Stimulated activated naive CD4-positive, alpha-beta T cell (primary cell): ENCODE measurements around the gene ZFC3H1.

ENCODE experiments used
- DNase-seq, 6 experiments: peaks; one replicate each; lab custom pipeline; 2025; lab: John Stamatoyannopoulos, UW

Gene ZFC3H1

GRCh38 chr12:71684081-71684480, 20.4 kb upstream of the ZFC3H1 start:
- peak in 4 of 6 experiments; percentile 2 to 57 (median 44) for DNase-seq

GRCh38 chr12:71683633-71684032, 20.0 kb upstream of the ZFC3H1 start:
- DNase-seq, result no peak

GRCh38 chr12:71682466-71682865, 18.8 kb upstream of the ZFC3H1 start:
- no peak for DNase-seq

- no peak for DNase-seq
Observed at GRCh38 chr12:71671816-71672215, 8.2 kb upstream of the ZFC3H1 start.

GRCh38 chr12:71671311-71671710, 7.7 kb upstream of the ZFC3H1 start:
- DNase-seq, result no peak

- no peak for DNase-seq
Observed at GRCh38 chr12:71666259-71666658, 2.6 kb upstream of the ZFC3H1 start.

GRCh38 chr12:71665090-71665463, 1.4 kb upstream of the ZFC3H1 start:
- no peak for DNase-seq

- DNase-seq, result no peak
Observed at GRCh38 chr12:71664411-71665089, 902 bp upstream of the ZFC3H1 start.

GRCh38 chr12:71662849-71663560, 643 bp downstream of the ZFC3H1 start:
- DNase-seq, result peak; percentile 66 to 90 (median 76)

GRCh38 chr12:71661977-71662530, 1.6 kb downstream of the ZFC3H1 start:
- DNase-seq, result no peak

- DNase-seq, result no peak
Observed at GRCh38 chr12:71656740-71657139, 6.9 kb downstream of the ZFC3H1 start.

GRCh38 chr12:71655907-71656306, 7.7 kb downstream of the ZFC3H1 start:
- DNase-seq, result no peak

- DNase-seq, result no peak
Observed at GRCh38 chr12:71655495-71655894, 8.2 kb downstream of the ZFC3H1 start.

- no peak for DNase-seq
Observed at GRCh38 chr12:71654200-71654599, 9.4 kb downstream of the ZFC3H1 start.

GRCh38 chr12:71653137-71653536, 10.5 kb downstream of the ZFC3H1 start:
- DNase-seq, result no peak

- DNase-seq, result no peak
Observed at GRCh38 chr12:71652656-71653055, 11.0 kb downstream of the ZFC3H1 start.

- DNase-seq, result no peak
Observed at GRCh38 chr12:71649401-71649800, 14.2 kb downstream of the ZFC3H1 start.

- DNase-seq, result no peak
Observed at GRCh38 chr12:71648537-71648936, 15.1 kb downstream of the ZFC3H1 start.

- no peak for DNase-seq
Observed at GRCh38 chr12:71646512-71646911, 17.1 kb downstream of the ZFC3H1 start.

GRCh38 chr12:71645268-71645667, 18.4 kb downstream of the ZFC3H1 start:
- no peak for DNase-seq

- DNase-seq, result no peak
Observed at GRCh38 chr12:71642264-71642663, 21.4 kb downstream of the ZFC3H1 start.

- no peak for DNase-seq
Observed at GRCh38 chr12:71641390-71641789, 22.3 kb downstream of the ZFC3H1 start.

GRCh38 chr12:71640316-71640715, 23.3 kb downstream of the ZFC3H1 start:
- DNase-seq, result no peak
